Panc1 (cell line): ENCODE measurements around the gene DKK3. TPM values are rescaled to one million over a fixed set of nuclear protein-coding genes. Genes with fewer than 3 reads are reported as not detected.

ENCODE experiments used
- ATAC-seq: fragments of 200-7000 bp; cut with Tn5 transposase; 2 replicates; pipeline ENCODE4 v1.9.1; 2020; ENCODE audit warnings: mild to moderate bottlenecking, moderate library complexity
- BruUV-seq: library from RNA; stranded (reverse); fragments of 400-500 nt; replicated peaks from 2 replicates; lab custom pipeline; 2021; lab: Mats Ljungman, UMichigan
- CTCF ChIA-PET: fragments of 300-600 bp; sonication (Branson Sonifier 250); formaldehyde crosslinking; loops from one replicate; lab custom pipeline; 2022; ENCODE audit warnings: antibody characterized with exemption; lab: Charles Lee
- POLR2A ChIA-PET: fragments of 300-600 bp; sonication (Branson Sonifier 250); formaldehyde crosslinking; loops from one replicate; lab custom pipeline; 2022; ENCODE audit warnings: antibody characterized with exemption; lab: Charles Lee
- DNase-seq: peaks from one replicate; pipeline ENCODE4 v3.0.0-alpha.2; 2010; ENCODE audit warnings: low read depth, low spot score
- H3K27ac ChIP-seq: 2 replicates; pipeline ENCODE4 v1.5.1; 2011; ENCODE audit warnings: mild to moderate bottlenecking, low read length, inconsistent platforms
- H3K27me3 ChIP-seq: fragments of 200-500 bp; sonication (Bioruptor generic); 2 replicates; pipeline ENCODE4 v1.6.0; 2014; ENCODE audit warnings: low read length, inconsistent platforms; ENCODE audit not compliant: control insufficient read depth, insufficient read depth
- H3K36me3 ChIP-seq: fragments of 200-500 bp; sonication (Bioruptor generic); 2 replicates; pipeline ENCODE4 v1.5.1; 2014; ENCODE audit warnings: inconsistent platforms, mild to moderate bottlenecking, low read length, moderate library complexity; ENCODE audit not compliant: control insufficient read depth, insufficient read depth
- H3K4me1 ChIP-seq: 2 replicates; pipeline ENCODE4 v1.5.1; 2011; ENCODE audit warnings: inconsistent platforms, mild to moderate bottlenecking, low read length, moderate library complexity; ENCODE audit not compliant: control insufficient read depth, insufficient read depth
- H3K4me3 ChIP-seq, 2 experiments: 2 replicates each; pipeline ENCODE4 v1.5.1; 2011 to 2012; ENCODE audit warnings: low read depth in 2 of 2, low read length in 2 of 2, mild to moderate bottlenecking in 2 of 2, inconsistent platforms in 1 of 2, moderate library complexity in 1 of 2
- H3K9me3 ChIP-seq: fragments of 200-500 bp; sonication (Bioruptor generic); 2 replicates; pipeline ENCODE4 v1.5.1; 2014; ENCODE audit warnings: low read depth, mild to moderate bottlenecking, inconsistent platforms, low read length, moderate library complexity; ENCODE audit not compliant: control insufficient read depth, insufficient read depth
- CTCF ChIP-seq: fragments of 450-650 bp; IDR thresholded peaks from 2 replicates; pipeline ENCODE4 v1.5.1; 2017; ENCODE audit warnings: mild to moderate bottlenecking
- POLR2AphosphoS5 ChIP-seq: IDR thresholded peaks from 2 replicates; pipeline ENCODE4 v1.6.1; 2012; ENCODE audit warnings: mild to moderate bottlenecking, low read depth, low read length, moderate library complexity
- SIN3A ChIP-seq: IDR thresholded peaks from 2 replicates; pipeline ENCODE4 v1.6.1; 2012; ENCODE audit warnings: low read depth, mild to moderate bottlenecking, low read length, moderate library complexity, borderline replicate concordance; ENCODE audit not compliant: insufficient read depth
- TCF7L2 ChIP-seq: IDR thresholded peaks from 2 replicates; pipeline ENCODE4 v1.6.1; 2011; ENCODE audit warnings: mild to moderate bottlenecking, low read depth, low read length, inconsistent platforms
- in situ Hi-C: cut with HindIII; loops from 2 replicates; pipeline ENCODE4 v1.10.0; 2016; ENCODE audit warnings: low sequenced_read_pairs, low pct_unique_long_range_greater_than_20kb
- intact Hi-C: fragments of 100-400 bp; cut with micrococcal nuclease; formaldehyde crosslinking; loops from one replicate; pipeline ENCODE4 v1.10.0; 2022; ENCODE audit not compliant: unreplicated experiment
- total RNA-seq: library from RNA; stranded (reverse); gene quantifications from one replicate; pipeline ENCODE4 v1.2.1, GENCODE V29; 2021; ENCODE audit not compliant: unreplicated experiment
- TF ChIP-seq, protein P1 (sequence below), 2 experiments: IDR thresholded peaks; 2 replicates each; pipeline ENCODE4 v1.6.1; 2011 to 2012; ENCODE audit warnings: low read depth in 2 of 2, control low read depth in 1 of 2, low read length in 1 of 2, mild to moderate bottlenecking in 1 of 2, moderate library complexity in 1 of 2; ENCODE audit not compliant: insufficient read depth in 1 of 2

Gene DKK3
- total RNA-seq, 1 experiment from 2014 or later: 116 TPM

DNA sequence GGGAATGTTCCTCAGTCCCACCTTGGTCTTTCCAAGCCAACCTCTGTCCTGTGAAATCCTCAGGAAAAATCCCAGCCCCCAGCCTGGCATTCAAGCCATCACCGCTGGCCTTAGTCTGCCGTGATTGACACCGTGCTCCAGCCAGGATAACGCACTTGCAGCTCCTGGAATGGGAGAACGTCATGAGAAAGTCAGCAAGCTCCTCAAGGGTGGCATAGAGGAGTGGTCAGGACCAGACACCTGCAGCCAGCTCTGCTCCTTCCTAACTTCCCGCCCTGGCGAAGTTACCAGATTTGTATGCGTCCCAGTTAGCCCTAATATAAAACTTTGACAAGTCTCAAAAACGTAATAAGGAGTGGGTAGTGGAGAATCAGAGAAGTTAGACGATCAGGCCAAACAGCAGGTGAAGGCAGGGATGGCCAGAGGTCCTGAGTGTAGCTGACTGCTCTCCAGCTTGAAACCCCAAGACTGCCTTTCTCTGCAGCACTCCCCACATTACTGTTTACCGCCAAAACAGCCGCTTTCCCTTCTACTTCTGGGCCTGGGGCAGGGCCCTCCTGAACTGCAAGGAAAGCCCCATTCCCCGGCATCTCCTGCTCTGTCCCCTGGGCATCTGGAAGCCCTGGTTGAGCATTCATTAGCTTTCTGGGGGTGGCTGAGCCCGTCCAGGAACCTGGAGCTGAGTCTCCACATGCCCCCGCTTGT, 1.3 kb upstream of the DKK3 start:
- BruUV-seq: no TSS peak
- ChIA-PET CTCF (interaction anchor here (0.6 kb wide), 1 partner anchor 321 kb away, joined by 3 read pairs; no protein-coding TSS in a partner anchor), POLR2A (no interaction called here)
- no peak for TF ChIP-seq SIN3A
- no peak for TF ChIP-seq TCF7L2
- TF ChIP-seq, protein P1, sequence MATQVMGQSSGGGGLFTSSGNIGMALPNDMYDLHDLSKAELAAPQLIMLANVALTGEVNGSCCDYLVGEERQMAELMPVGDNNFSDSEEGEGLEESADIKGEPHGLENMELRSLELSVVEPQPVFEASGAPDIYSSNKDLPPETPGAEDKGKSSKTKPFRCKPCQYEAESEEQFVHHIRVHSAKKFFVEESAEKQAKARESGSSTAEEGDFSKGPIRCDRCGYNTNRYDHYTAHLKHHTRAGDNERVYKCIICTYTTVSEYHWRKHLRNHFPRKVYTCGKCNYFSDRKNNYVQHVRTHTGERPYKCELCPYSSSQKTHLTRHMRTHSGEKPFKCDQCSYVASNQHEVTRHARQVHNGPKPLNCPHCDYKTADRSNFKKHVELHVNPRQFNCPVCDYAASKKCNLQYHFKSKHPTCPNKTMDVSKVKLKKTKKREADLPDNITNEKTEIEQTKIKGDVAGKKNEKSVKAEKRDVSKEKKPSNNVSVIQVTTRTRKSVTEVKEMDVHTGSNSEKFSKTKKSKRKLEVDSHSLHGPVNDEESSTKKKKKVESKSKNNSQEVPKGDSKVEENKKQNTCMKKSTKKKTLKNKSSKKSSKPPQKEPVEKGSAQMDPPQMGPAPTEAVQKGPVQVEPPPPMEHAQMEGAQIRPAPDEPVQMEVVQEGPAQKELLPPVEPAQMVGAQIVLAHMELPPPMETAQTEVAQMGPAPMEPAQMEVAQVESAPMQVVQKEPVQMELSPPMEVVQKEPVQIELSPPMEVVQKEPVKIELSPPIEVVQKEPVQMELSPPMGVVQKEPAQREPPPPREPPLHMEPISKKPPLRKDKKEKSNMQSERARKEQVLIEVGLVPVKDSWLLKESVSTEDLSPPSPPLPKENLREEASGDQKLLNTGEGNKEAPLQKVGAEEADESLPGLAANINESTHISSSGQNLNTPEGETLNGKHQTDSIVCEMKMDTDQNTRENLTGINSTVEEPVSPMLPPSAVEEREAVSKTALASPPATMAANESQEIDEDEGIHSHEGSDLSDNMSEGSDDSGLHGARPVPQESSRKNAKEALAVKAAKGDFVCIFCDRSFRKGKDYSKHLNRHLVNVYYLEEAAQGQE (IDR thresholded peaks at IDR 0.05; ENCODE audit: insufficient read depth in 1 of 2, low read depth in 2 of 2, low read length in 1 of 2): no peak
- TF ChIP-seq POLR2AphosphoS5: no peak
- intact Hi-C loops: no loop called here
- Histone ChIP-seq H3K27ac (peak overlapping the region; percentile 36), H3K4me1 (peaks cover 9% of the 10 kb centered on the region), H3K9me3 (no peaks in the 10 kb centered on the region), H3K36me3 (no peaks in the 10 kb centered on the region), H3K4me3 (peak overlapping the region; percentile 61 to 62), H3K27me3 (no peaks in the 10 kb centered on the region)
- in situ Hi-C loops: no loop called here
- no peak for DNase-seq
- ATAC-seq: peak; percentile 31

DNA sequence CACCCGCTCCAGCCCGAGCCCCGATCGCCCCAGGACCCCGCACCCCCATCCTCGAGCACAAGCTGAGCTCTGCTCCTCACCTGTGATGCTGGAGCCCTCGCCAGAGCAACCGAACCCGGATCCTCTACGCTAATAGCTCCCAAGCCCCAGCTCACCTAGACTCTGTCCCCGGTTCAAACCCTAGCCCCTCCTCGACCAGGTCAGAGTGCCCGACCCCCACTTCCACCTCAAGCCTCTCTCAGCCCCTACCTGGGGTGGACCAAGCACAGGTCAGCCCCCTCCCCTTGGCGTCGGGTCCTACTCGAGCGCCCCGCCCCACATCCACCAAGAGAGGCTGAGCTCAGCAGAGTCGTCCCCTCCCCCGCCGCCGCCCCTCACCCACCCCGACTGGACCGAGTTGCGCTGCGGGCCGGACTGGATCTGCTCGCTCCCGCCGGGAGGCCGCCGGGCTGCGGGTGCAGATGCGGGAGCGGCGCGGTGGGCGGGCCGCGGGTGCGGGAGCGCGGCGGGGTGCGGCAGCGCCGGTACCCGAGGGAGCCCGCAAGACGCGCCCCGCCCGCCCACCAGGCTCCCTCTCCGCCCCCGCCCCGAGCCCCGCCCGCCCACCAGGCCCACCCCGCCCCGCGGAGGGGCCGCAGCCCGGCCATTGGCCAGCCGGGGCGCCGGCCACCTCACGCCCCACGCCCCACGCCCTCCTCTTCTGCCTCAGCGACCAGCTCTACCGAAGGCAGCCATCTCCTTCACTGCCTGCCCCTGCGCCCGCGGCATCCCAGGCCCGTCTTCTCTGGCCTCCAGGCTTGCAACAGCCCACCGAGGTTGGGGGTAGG, 577 bp upstream of the DKK3 start:
- peak; percentile 93 for ATAC-seq
- DNase-seq: no peak
- Histone ChIP-seq H3K4me3 (peak overlapping the region; percentile 61 to 76), H3K27me3 (no peaks in the 10 kb centered on the region), H3K27ac (peak overlapping the region; percentile 55), H3K36me3 (no peaks in the 10 kb centered on the region), H3K4me1 (peaks cover 9% of the 10 kb centered on the region), H3K9me3 (no peaks in the 10 kb centered on the region)
- in situ Hi-C loops: no loop called here
- BruUV-seq: no TSS peak
- CTCF ChIA-PET: interaction anchor here (0.6 kb wide), 1 partner anchor 321 kb away, joined by 3 read pairs; no protein-coding TSS in a partner anchor
- intact Hi-C loops: no loop called here
- TF ChIP-seq CTCF (no peak), SIN3A (no peak), POLR2AphosphoS5 (no peak), TCF7L2 (no peak)
- TF ChIP-seq, protein P1 (IDR thresholded peaks at IDR 0.05; ENCODE audit: insufficient read depth in 1 of 2, low read depth in 2 of 2, low read length in 1 of 2): no peak
- POLR2A ChIA-PET: no interaction called here
